DOHH2 (cell line): ENCODE results near the gene LSAMP.

Source experiments
- CTCF ChIP-seq: fragments of 200-600 bp; sonication (generic); IDR thresholded peaks from one replicate; pipeline ENCODE4 v1.5.1; 2014; ENCODE audit warnings: antibody characterized with exemption, mild to moderate bottlenecking, low read depth, low read length; ENCODE audit not compliant: poor library complexity, severe bottlenecking
- EZH2phosphoT487 ChIP-seq: fragments of 200-600 bp; sonication (generic); IDR thresholded peaks from 2 replicates; pipeline ENCODE4 v1.6.1; 2017; ENCODE audit warnings: borderline replicate concordance, mild to moderate bottlenecking, antibody characterized with exemption, low read length, moderate library complexity, mixed read lengths

DNA sequence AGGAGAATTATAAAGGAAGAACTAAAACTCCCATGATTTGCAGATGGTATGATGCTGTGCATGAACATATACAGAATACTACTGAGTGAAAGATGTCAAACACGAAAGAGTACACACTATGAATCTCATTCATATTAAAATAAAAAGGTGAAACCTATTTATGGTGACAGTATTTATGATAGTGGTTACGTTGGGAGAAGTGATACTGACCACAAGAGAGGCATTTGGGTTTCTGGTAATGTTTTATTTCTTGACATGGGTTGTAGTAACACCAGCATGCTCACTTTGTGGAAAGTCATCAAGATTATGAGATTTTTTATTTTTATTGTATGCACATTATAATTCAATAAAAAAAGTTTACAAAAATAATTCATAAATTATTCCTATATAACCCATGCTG, 498.0 kb downstream of the LSAMP start:
- no peak for TF ChIP-seq CTCF
- no peak for TF ChIP-seq EZH2phosphoT487
